ENCODE measurements around the gene RBM24. TPM values are rescaled to one million over a fixed set of nuclear protein-coding genes. Genes with fewer than 3 reads are reported as not detected.

RBM24 gene
- 1 to 10 TPM in 5 of 8 experiments, under 1 TPM in 1, not detected in 2; 0.27 to 6.6 (median 2.4) TPM for total RNA-seq

GRCh38 chr6:17281100-17281496, at the start of gene RBM24:
RBM24 (plus strand) TSS chr6:17281361; CDS start chr6:17281582, 221 bp downstream.
- 0% methylated on average over 3 of the region's 46 CpGs; no CpG with 5 or more reads in 9 of the 10 experiments for WGBS, 10 experiments
- in situ Hi-C loops (cut with MboI; ENCODE audit: low pct_unique_long_range_greater_than_20kb in 2 of 9, low sequenced_read_pairs in 9 of 9, unreplicated experiment in 9 of 9): no loop called here
- peak; percentile 68 to 86 (median 77) for ATAC-seq (replicated peaks in 6 of 8)

DNA sequence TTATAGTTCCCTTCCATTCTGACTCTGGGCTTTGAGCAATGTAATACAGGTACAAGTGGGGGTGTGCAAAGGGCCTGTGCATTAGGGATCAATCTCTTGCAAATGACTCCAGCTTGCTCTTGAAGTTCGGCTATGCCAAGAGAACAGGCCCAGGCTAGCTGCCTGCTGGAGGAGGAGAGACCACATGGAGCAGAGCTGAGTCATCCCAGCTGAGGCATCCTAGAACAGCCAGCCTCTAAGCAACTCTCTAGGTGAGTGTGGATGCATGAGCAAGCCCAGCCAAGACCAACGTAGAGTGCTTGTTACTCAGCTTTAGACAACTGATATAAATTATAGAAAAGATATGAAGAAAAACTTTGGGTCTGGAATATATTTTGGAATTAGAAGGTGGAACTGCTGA, 47.6 kb upstream of the RBM24 start:
- Histone ChIP-seq H3K4me1 (replicated peaks in 1 of 2) (no peaks in the 10 kb centered on the region), H3K4me3 (no peak overlapping the region), H3K27ac (no peak overlapping the region)
- WGBS, 10 experiments: 0 to 84% (median 20%) methylated on average over 1 to 2 of the region's 2 CpGs; no CpG with 5 or more reads in 3 of the 10 experiments
- in situ Hi-C loops (cut with MboI; ENCODE audit: low pct_unique_long_range_greater_than_20kb in 2 of 9, low sequenced_read_pairs in 9 of 9, unreplicated experiment in 9 of 9): no loop called here
- no peak for ATAC-seq (replicated peaks in 6 of 8)

More at GRCh38 chr6:17281100-17281496, at the start of gene RBM24:
- H3K4me1 ChIP-seq (replicated peaks in 1 of 2): peaks cover 0 to 4% of the 10 kb centered on the region in 2 donors
- peak within 1 kb of the TSS; percentile 40 to 71 (median 53) for H3K4me3 ChIP-seq
- H3K27ac ChIP-seq: no peak within 1 kb of the TSS

GRCh38 chr6:17237246-17237645, 43.9 kb upstream of the RBM24 start:
- Histone ChIP-seq H3K27ac (no peak overlapping the region), H3K4me3 (no peak overlapping the region), H3K4me1 (replicated peaks in 1 of 2) (no peaks in the 10 kb centered on the region)
- 25 to 100% (median 96%) methylated on average over 1 to 2 of the region's 2 CpGs; no CpG with 5 or more reads in 2 of the 10 experiments for WGBS, 10 experiments
- no peak for ATAC-seq (replicated peaks in 6 of 8)
- in situ Hi-C loops (cut with MboI; ENCODE audit: low pct_unique_long_range_greater_than_20kb in 2 of 9, low sequenced_read_pairs in 9 of 9, unreplicated experiment in 9 of 9): no loop called here

DNA sequence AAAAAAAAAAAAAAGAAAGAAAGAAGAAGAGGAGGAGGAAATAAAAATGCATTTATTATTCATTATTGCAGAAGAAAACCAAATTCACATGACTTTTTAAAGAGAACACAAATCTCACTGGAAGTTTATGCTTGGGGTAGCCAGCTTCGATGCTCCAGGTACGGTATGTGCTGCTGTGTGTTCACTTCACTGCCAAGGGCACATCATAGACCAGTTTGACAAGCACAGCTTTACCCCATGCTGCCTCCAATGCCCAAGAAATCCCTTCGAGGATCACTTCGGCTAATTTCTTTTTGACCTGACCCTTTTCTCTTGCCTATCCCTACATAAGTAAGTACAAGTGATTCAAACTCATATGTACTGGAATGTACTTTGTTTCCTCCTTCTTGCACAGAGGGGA, 41.9 kb upstream of the RBM24 start:
- Histone ChIP-seq H3K27ac (no peak overlapping the region), H3K4me1 (replicated peaks in 1 of 2) (no peaks in the 10 kb centered on the region), H3K4me3 (no peak overlapping the region)
- WGBS, 10 experiments: 40 to 100% (median 87%) methylated on average over 1 to 4 of the region's 4 CpGs; no CpG with 5 or more reads in 1 of the 10 experiments
- in situ Hi-C loops (cut with MboI; ENCODE audit: low pct_unique_long_range_greater_than_20kb in 2 of 9, low sequenced_read_pairs in 9 of 9, unreplicated experiment in 9 of 9): no loop called here
- no peak for ATAC-seq (replicated peaks in 6 of 8)

DNA sequence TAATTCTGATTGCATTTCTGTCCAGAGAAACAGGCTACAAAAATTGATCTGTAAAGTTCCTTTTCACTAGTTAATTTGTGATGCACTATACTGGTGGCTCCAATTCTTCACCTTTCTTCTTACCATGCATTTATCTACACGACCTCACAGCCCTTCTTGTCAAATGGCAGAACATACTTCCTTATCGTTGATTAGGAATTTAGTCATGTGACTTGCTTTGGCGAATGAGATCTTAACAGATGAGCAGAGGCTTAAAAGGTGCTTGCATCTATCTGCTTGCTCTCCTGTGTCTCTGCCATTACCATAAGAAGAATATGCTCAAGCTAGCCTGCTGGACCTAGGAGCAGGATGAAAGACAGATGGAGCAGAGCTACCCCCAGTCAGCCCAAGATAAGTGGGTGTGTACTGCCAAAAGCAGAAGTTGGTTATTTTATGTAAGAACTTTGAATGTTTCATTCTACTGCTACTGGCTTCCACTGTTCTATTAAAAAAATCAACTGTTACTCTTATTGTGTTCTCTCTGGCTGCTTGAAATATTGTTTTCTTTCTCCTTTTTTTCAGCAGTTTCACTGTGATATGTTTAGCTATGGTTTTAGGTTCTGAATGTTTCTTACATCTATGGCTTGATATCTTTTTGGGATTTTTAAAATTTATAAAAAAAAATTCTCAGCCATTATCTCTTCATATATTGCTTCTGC, 40.2 kb upstream of the RBM24 start:
- H3K4me3 ChIP-seq: no peak overlapping the region
- 24 to 93% (median 67%) methylated on average over 1 to 3 of the region's 3 CpGs; no CpG with 5 or more reads in 1 of the 10 experiments for WGBS, 10 experiments
- no peak for ATAC-seq (replicated peaks in 6 of 8)
- in situ Hi-C loops (cut with MboI; ENCODE audit: low pct_unique_long_range_greater_than_20kb in 2 of 9, low sequenced_read_pairs in 9 of 9, unreplicated experiment in 9 of 9): no loop called here
- H3K27ac ChIP-seq: no peak overlapping the region
- H3K4me1 ChIP-seq (replicated peaks in 1 of 2): no peaks in the 10 kb centered on the region

- H3K4me1 ChIP-seq (replicated peaks in 1 of 2): no peaks in the 10 kb centered on the region
- WGBS, 10 experiments: 0 to 50% (median 20%) methylated on average over 1 of the region's 1 CpG; no CpG with 5 or more reads in 1 of the 10 experiments
- H3K27ac ChIP-seq: no peak overlapping the region
- in situ Hi-C loops (cut with MboI; ENCODE audit: low pct_unique_long_range_greater_than_20kb in 2 of 9, low sequenced_read_pairs in 9 of 9, unreplicated experiment in 9 of 9): no loop called here
- H3K4me3 ChIP-seq: no peak overlapping the region
- ATAC-seq (replicated peaks in 6 of 8): no peak
Measured at GRCh38 chr6:17242087-17242486, 39.1 kb upstream of the RBM24 start.

- WGBS, 10 experiments: 8 to 94% (median 59%) methylated on average over 1 to 2 of the region's 2 CpGs; no CpG with 5 or more reads in 2 of the 10 experiments
- no peak for ATAC-seq (replicated peaks in 6 of 8)
- H3K4me1 ChIP-seq (replicated peaks in 1 of 2): no peaks in the 10 kb centered on the region
- in situ Hi-C loops (cut with MboI; ENCODE audit: low pct_unique_long_range_greater_than_20kb in 2 of 9, low sequenced_read_pairs in 9 of 9, unreplicated experiment in 9 of 9): no loop called here
- no peak overlapping the region for H3K27ac ChIP-seq
- no peak overlapping the region for H3K4me3 ChIP-seq
Measured at GRCh38 chr6:17250237-17250636, 30.9 kb upstream of the RBM24 start.

DNA sequence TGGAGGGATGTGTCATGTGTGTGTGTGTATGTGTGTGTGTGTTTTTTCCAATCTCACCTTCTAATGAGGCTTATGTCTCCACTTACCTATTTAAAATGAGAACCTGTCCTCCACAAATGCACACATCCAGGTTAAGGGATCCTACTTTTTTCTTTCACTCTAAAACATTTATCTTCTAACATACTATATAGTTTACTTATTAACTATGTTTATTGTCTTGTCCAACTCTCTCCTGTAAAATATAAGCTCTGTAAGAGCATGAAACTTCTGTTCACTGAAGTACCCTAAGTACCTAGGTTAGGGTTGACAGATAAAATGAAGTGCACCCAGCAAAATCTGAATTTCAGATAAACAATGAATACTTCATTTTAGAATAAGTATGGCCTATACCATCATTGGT, 29.2 kb upstream of the RBM24 start:
- no peak overlapping the region for H3K27ac ChIP-seq
- in situ Hi-C loops (cut with MboI; ENCODE audit: low pct_unique_long_range_greater_than_20kb in 2 of 9, low sequenced_read_pairs in 9 of 9, unreplicated experiment in 9 of 9): no loop called here
- no peaks in the 10 kb centered on the region for H3K4me1 ChIP-seq (replicated peaks in 1 of 2)
- no peak overlapping the region for H3K4me3 ChIP-seq
- no peak for ATAC-seq (replicated peaks in 6 of 8)

DNA sequence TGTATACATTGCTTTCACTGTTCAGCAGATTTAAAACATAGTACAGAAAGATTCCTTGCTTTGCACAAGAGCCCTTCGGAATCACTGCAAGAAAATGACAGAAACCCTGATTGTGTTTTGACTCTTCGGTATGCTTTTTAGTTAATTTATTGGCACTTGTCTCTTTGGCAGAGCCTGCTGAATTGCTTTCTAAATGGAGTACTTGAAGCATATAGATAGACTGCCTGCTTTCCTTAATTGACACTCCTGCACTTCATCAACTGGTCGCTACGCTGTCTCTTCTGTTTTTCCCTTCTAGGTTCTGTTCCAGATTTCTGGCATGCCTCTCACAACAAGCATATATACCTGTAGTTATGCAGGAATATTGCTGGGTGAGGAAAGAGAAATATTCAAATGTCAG, 22.4 kb upstream of the RBM24 start:
- in situ Hi-C loops (cut with MboI; ENCODE audit: low pct_unique_long_range_greater_than_20kb in 2 of 9, low sequenced_read_pairs in 9 of 9, unreplicated experiment in 9 of 9): no loop called here
- Histone ChIP-seq H3K4me1 (replicated peaks in 1 of 2) (peaks cover 0 to 14% of the 10 kb centered on the region in 2 donors), H3K27ac (no peak overlapping the region), H3K4me3 (no peak overlapping the region)
- WGBS, 10 experiments: 47 to 92% (median 78%) methylated on average over 1 to 4 of the region's 4 CpGs
- no peak for ATAC-seq (replicated peaks in 6 of 8)

- Histone ChIP-seq H3K4me1 (replicated peaks in 1 of 2) (no peaks in the 10 kb centered on the region), H3K4me3 (no peak overlapping the region), H3K27ac (no peak overlapping the region)
- in situ Hi-C loops (cut with MboI; ENCODE audit: low pct_unique_long_range_greater_than_20kb in 2 of 9, low sequenced_read_pairs in 9 of 9, unreplicated experiment in 9 of 9): no loop called here
- no peak for ATAC-seq (replicated peaks in 6 of 8)
Measured at GRCh38 chr6:17265570-17265969, 15.6 kb upstream of the RBM24 start.

GRCh38 chr6:17267566-17267965, 13.6 kb upstream of the RBM24 start:
- Histone ChIP-seq H3K4me3 (no peak overlapping the region), H3K27ac (no peak overlapping the region), H3K4me1 (replicated peaks in 1 of 2) (no peaks in the 10 kb centered on the region)
- peak in 2 of 8 experiments; percentile 39 to 82 for ATAC-seq (replicated peaks in 6 of 8)
- in situ Hi-C loops (cut with MboI; ENCODE audit: low pct_unique_long_range_greater_than_20kb in 2 of 9, low sequenced_read_pairs in 9 of 9, unreplicated experiment in 9 of 9): no loop called here
- 17 to 86% (median 73%) methylated on average over 1 to 3 of the region's 3 CpGs; no CpG with 5 or more reads in 4 of the 10 experiments for WGBS, 10 experiments

DNA sequence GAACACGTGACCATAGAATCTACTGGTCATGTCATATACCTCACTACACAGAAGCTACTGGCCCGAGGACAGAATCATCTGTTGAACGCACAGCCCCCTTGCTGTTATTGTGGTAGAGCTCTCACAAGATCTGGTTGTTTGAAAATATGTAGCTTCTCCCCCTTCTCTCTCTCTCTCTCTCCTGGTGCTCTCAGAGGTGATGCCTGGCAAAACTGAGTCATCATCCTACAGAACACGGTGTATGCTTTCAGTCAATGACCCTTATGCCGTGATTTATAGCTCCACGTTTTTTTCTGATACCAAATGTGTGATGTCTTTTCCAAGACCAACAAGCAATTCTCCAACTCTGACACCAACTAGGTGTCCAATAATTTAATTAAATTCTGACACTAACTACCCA, 13.0 kb upstream of the RBM24 start:
- H3K4me3 ChIP-seq: no peak overlapping the region
- in situ Hi-C loops (cut with MboI; ENCODE audit: low pct_unique_long_range_greater_than_20kb in 2 of 9, low sequenced_read_pairs in 9 of 9, unreplicated experiment in 9 of 9): no loop called here
- peak in 5 of 8 experiments; percentile 30 to 58 (median 49) for ATAC-seq (replicated peaks in 6 of 8)
- H3K27ac ChIP-seq: no peak overlapping the region
- 40 to 88% (median 67%) methylated on average over 2 to 5 of the region's 6 CpGs; no CpG with 5 or more reads in 2 of the 10 experiments for WGBS, 10 experiments
- H3K4me1 ChIP-seq (replicated peaks in 1 of 2): no peaks in the 10 kb centered on the region

GRCh38 chr6:17269840-17270239, 11.3 kb upstream of the RBM24 start:
- Histone ChIP-seq H3K27ac (no peak overlapping the region), H3K4me1 (replicated peaks in 1 of 2) (no peaks in the 10 kb centered on the region), H3K4me3 (no peak overlapping the region)
- in situ Hi-C loops (cut with MboI; ENCODE audit: low pct_unique_long_range_greater_than_20kb in 2 of 9, low sequenced_read_pairs in 9 of 9, unreplicated experiment in 9 of 9): no loop called here
- 0 to 89% (median 45%) methylated on average over 1 to 3 of the region's 3 CpGs; no CpG with 5 or more reads in 2 of the 10 experiments for WGBS, 10 experiments
- ATAC-seq (replicated peaks in 6 of 8): no peak

DNA sequence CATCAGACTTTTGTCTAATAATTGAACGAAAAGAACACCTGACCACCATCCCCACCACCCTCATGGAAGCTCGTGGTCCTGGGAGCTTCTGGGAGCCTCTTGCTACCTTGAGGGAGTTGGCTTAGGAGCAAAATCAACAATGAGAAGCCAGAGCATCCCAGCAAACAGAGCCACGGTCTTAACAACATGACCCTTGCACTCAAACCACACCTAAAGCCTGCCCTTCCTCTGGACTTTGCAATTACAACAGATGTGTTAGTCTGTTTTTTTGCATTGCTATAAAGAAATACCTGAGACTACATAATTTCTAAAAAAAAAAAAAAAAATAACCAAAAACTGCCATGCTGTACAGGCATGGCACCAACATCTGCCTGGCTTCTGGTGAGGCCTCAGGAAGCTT, 9.5 kb upstream of the RBM24 start:
- in situ Hi-C loops (cut with MboI; ENCODE audit: low pct_unique_long_range_greater_than_20kb in 2 of 9, low sequenced_read_pairs in 9 of 9, unreplicated experiment in 9 of 9): no loop called here
- Histone ChIP-seq H3K4me3 (no peak overlapping the region), H3K27ac (no peak overlapping the region), H3K4me1 (replicated peaks in 1 of 2) (no peaks in the 10 kb centered on the region)
- WGBS, 10 experiments: 0 to 74% (median 64%) methylated on average over 1 to 3 of the region's 3 CpGs; no CpG with 5 or more reads in 4 of the 10 experiments
- ATAC-seq (replicated peaks in 6 of 8): no peak

Measured in motor neuron (in vitro differentiated cells).